GM23338 (cell line): Measurements from ENCODE around the gene ATP6V0E2. TPM values are rescaled to one million over a fixed set of nuclear protein-coding genes. Genes with fewer than 3 reads are reported as not detected.

Experiments
- ATAC-seq: fragments of 200-7000 bp; cut with Tn5 transposase; 3 replicates; pipeline ENCODE4 v1.9.1; 2020
- DNase-seq: peaks from one replicate; pipeline ENCODE4 v3.0.0-alpha.2; 2015; ENCODE audit warnings: low spot score
- H2AFZ ChIP-seq: fragments of 200-600 bp; sonication (generic); 2 replicates; pipeline ENCODE4 v1.8.0; 2016; ENCODE audit warnings: antibody characterized with exemption, mild to moderate bottlenecking, moderate library complexity
- H3F3A ChIP-seq: fragments of 200-600 bp; sonication (generic); replicated peaks from 2 replicates; pipeline ENCODE4 v1.8.0; 2017; ENCODE audit warnings: antibody characterized with exemption, mixed run types, low read depth
- H3K27ac ChIP-seq: fragments of 200-600 bp; sonication (generic); 2 replicates; pipeline ENCODE4 v1.6.1; 2016; ENCODE audit warnings: low read depth
- H3K27me3 ChIP-seq: fragments of 200-600 bp; sonication (generic); 2 replicates; pipeline ENCODE4 v1.8.0; 2016; ENCODE audit warnings: mild to moderate bottlenecking, mixed run types, moderate library complexity; ENCODE audit not compliant: insufficient read depth
- H3K36me3 ChIP-seq: fragments of 200-600 bp; sonication (generic); 2 replicates; pipeline ENCODE4 v1.8.0; 2016; ENCODE audit warnings: mild to moderate bottlenecking; ENCODE audit not compliant: insufficient read depth
- H3K4me1 ChIP-seq: fragments of 200-600 bp; sonication (generic); 2 replicates; pipeline ENCODE4 v1.8.0; 2016; ENCODE audit warnings: mild to moderate bottlenecking, moderate library complexity; ENCODE audit not compliant: insufficient read depth
- H3K4me2 ChIP-seq: fragments of 200-600 bp; sonication (generic); 2 replicates; pipeline ENCODE4 v1.7.1; 2017; ENCODE audit warnings: mixed run types
- H3K4me3 ChIP-seq: fragments of 200-600 bp; sonication (generic); 2 replicates; pipeline ENCODE4 v1.6.1; 2016; ENCODE audit warnings: mixed run types
- H3K79me2 ChIP-seq: fragments of 200-600 bp; sonication (generic); replicated peaks from 2 replicates; pipeline ENCODE4 v1.8.0; 2017; ENCODE audit warnings: mild to moderate bottlenecking; ENCODE audit not compliant: insufficient read depth
- H3K9me2 ChIP-seq: fragments of 200-600 bp; sonication (generic); 2 replicates; pipeline ENCODE4 v1.8.0; 2017; ENCODE audit not compliant: insufficient read depth
- H4K20me1 ChIP-seq: fragments of 200-600 bp; sonication (generic); replicated peaks from 2 replicates; pipeline ENCODE4 v1.8.0; 2017; ENCODE audit warnings: mild to moderate bottlenecking; ENCODE audit not compliant: insufficient read depth
- H3K27ac Mint-ChIP-seq: 2 replicates; pipeline ENCODE4 v1.8.0; 2020; ENCODE audit warnings: inconsistent platforms, mild to moderate bottlenecking, moderate library complexity, mixed read lengths
- H3K27me3 Mint-ChIP-seq: 3 replicates; pipeline ENCODE4 v1.8.0; 2022; ENCODE audit warnings: low read depth, mild to moderate bottlenecking, moderate library complexity, mixed read lengths, inconsistent platforms; ENCODE audit not compliant: insufficient read depth, poor library complexity
- H3K36me3 Mint-ChIP-seq: 3 replicates; pipeline ENCODE4 v1.8.0; 2021; ENCODE audit warnings: low read depth, mild to moderate bottlenecking, inconsistent platforms, moderate library complexity, mixed read lengths
- H3K4me1 Mint-ChIP-seq: 3 replicates; pipeline ENCODE4 v1.8.0; 2020; ENCODE audit warnings: mild to moderate bottlenecking, inconsistent platforms, mixed read lengths
- H3K4me3 Mint-ChIP-seq: 3 replicates; pipeline ENCODE4 v1.8.0; 2021; ENCODE audit warnings: moderate library complexity, mild to moderate bottlenecking, inconsistent platforms, mixed read lengths
- H3K9me3 Mint-ChIP-seq: 3 replicates; pipeline ENCODE4 v1.8.0; 2020; ENCODE audit warnings: moderate library complexity, mild to moderate bottlenecking, inconsistent platforms, mixed read lengths
- CREB1 ChIP-seq: fragments of 250-450 bp; sonication (Bioruptor Pico); IDR thresholded peaks from 2 replicates; pipeline ENCODE4 v1.5.0; 2020; ENCODE audit warnings: low read depth, mild to moderate bottlenecking, moderate library complexity
- EZH2 ChIP-seq: fragments of 200-600 bp; sonication (generic); IDR thresholded peaks from one replicate; pipeline ENCODE4 v1.8.0; 2017; ENCODE audit warnings: antibody characterized with exemption, mild to moderate bottlenecking, low read depth; ENCODE audit not compliant: unreplicated experiment
- EZH2phosphoT487 ChIP-seq: fragments of 200-600 bp; sonication (generic); IDR thresholded peaks from one replicate; pipeline ENCODE4 v1.8.1; 2018; ENCODE audit warnings: antibody characterized with exemption; ENCODE audit not compliant: unreplicated experiment
- JUNB ChIP-seq: IDR thresholded peaks from one replicate; pipeline ENCODE4 v1.6.1; 2016; ENCODE audit warnings: antibody characterized with exemption; ENCODE audit not compliant: unreplicated experiment
- NANOG ChIP-seq: IDR thresholded peaks from 2 replicates; pipeline ENCODE4 v1.6.1; 2016; ENCODE audit warnings: antibody characterized with exemption, borderline replicate concordance
- POLR2AphosphoS5 ChIP-seq: IDR thresholded peaks from 2 replicates; pipeline ENCODE4 v1.6.1; 2016; ENCODE audit warnings: antibody characterized with exemption, low read depth
- STAT1 ChIP-seq: IDR thresholded peaks from one replicate; pipeline ENCODE4 v1.6.1; 2016; ENCODE audit warnings: antibody characterized with exemption; ENCODE audit not compliant: unreplicated experiment
- ZNF114 ChIP-seq: fragments of 250-450 bp; sonication (Bioruptor Pico); IDR thresholded peaks from 2 replicates; pipeline ENCODE4 v1.5.0; 2020; ENCODE audit warnings: mild to moderate bottlenecking, moderate library complexity
- ZNF331 ChIP-seq: fragments of 250-450 bp; sonication (Bioruptor Pico); IDR thresholded peaks from 2 replicates; pipeline ENCODE4 v1.5.0; 2020; ENCODE audit warnings: low read depth, mild to moderate bottlenecking, moderate library complexity
- ZNF462 ChIP-seq: fragments of 250-450 bp; sonication (Bioruptor Pico); IDR thresholded peaks from 2 replicates; pipeline ENCODE4 v1.5.0; 2020; ENCODE audit warnings: mild to moderate bottlenecking, moderate library complexity
- polyA plus RNA-seq: library from polyadenylated mRNA; unstranded; fragments of >200 nt; fragmentation: Nextera tagmentation; extraction: Ambion mirVana; gene quantifications from 2 replicates; pipeline ENCODE4 v1.2.1, GENCODE V29; 2016
- total RNA-seq: library from RNA; depleted of rRNA; stranded (reverse); fragments of >200 nt; shearing (Covaris generic); gene quantifications from 2 replicates; pipeline ENCODE4 v1.2.3, GENCODE V29; 2014
- TF ChIP-seq, protein P1 (sequence below), 2 experiments: fragments of 200-600 bp in 1 of 2; sonication (generic) in 1 of 2; conservative IDR thresholded peaks; 2 replicates each; pipeline versions ENCODE4 v1.5.1 to v1.6.1; 2016 to 2017; ENCODE audit warnings: antibody characterized with exemption in 2 of 2, low read depth in 2 of 2, mild to moderate bottlenecking in 2 of 2, moderate library complexity in 1 of 2
- TF ChIP-seq, protein P2 (sequence below): IDR thresholded peaks from 2 replicates; pipeline ENCODE4 v1.6.1; 2016; ENCODE audit warnings: antibody characterized with exemption
- TF ChIP-seq, protein P3 (sequence below): IDR thresholded peaks from one replicate; pipeline ENCODE4 v1.6.1; 2018; ENCODE audit warnings: antibody characterized with exemption; ENCODE audit not compliant: unreplicated experiment

ATP6V0E2 gene
- total and polyA plus RNA-seq, 2 experiments from 2014 or later: 15.6 to 34.7 TPM

- TF ChIP-seq POLR2AphosphoS5 (no peak), NANOG (no peak)
- TF ChIP-seq, protein P1, sequence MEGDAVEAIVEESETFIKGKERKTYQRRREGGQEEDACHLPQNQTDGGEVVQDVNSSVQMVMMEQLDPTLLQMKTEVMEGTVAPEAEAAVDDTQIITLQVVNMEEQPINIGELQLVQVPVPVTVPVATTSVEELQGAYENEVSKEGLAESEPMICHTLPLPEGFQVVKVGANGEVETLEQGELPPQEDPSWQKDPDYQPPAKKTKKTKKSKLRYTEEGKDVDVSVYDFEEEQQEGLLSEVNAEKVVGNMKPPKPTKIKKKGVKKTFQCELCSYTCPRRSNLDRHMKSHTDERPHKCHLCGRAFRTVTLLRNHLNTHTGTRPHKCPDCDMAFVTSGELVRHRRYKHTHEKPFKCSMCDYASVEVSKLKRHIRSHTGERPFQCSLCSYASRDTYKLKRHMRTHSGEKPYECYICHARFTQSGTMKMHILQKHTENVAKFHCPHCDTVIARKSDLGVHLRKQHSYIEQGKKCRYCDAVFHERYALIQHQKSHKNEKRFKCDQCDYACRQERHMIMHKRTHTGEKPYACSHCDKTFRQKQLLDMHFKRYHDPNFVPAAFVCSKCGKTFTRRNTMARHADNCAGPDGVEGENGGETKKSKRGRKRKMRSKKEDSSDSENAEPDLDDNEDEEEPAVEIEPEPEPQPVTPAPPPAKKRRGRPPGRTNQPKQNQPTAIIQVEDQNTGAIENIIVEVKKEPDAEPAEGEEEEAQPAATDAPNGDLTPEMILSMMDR (conservative IDR thresholded peaks at IDR 0.05; ENCODE audit: low read depth in 2 of 2): no peak
- TF ChIP-seq, protein P2, sequence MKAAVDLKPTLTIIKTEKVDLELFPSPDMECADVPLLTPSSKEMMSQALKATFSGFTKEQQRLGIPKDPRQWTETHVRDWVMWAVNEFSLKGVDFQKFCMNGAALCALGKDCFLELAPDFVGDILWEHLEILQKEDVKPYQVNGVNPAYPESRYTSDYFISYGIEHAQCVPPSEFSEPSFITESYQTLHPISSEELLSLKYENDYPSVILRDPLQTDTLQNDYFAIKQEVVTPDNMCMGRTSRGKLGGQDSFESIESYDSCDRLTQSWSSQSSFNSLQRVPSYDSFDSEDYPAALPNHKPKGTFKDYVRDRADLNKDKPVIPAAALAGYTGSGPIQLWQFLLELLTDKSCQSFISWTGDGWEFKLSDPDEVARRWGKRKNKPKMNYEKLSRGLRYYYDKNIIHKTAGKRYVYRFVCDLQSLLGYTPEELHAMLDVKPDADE: no peak
These were observed 9.7 kb upstream of the ATP6V0E2 start (continued) for GRCh38 chr7:149864023-149864422.

- Histone ChIP-seq H2AFZ (no peak overlapping the region), H3K27me3 (no peaks in the 10 kb centered on the region), H3K36me3 (no peaks in the 10 kb centered on the region), H3K27ac (no peak overlapping the region), H3K4me2 (no peak overlapping the region), H3K9me2 (no peaks in the 10 kb centered on the region), H4K20me1 (no peaks in the 10 kb centered on the region), H3K4me3 (no peak overlapping the region), H3K79me2 (no peaks in the 10 kb centered on the region), H3K4me1 (no peaks in the 10 kb centered on the region), H3F3A (no peaks in the 10 kb centered on the region)
- no peaks in the 10 kb centered on the region for H3K9me3 Mint-ChIP-seq
- ATAC-seq: no peak
- TF ChIP-seq EZH2phosphoT487: no peak
- TF ChIP-seq STAT1: no peak
- no peak for TF ChIP-seq NANOG
- no peak for TF ChIP-seq CREB1
- no peak for TF ChIP-seq ZNF462 (CRISPR knock-in tag)
- no peak for TF ChIP-seq POLR2AphosphoS5
- no peak for TF ChIP-seq ZNF331 (CRISPR knock-in tag)
- no peak for TF ChIP-seq EZH2
- TF ChIP-seq JUNB: no peak
- no peak for TF ChIP-seq ZNF114
- TF ChIP-seq, protein P3, sequence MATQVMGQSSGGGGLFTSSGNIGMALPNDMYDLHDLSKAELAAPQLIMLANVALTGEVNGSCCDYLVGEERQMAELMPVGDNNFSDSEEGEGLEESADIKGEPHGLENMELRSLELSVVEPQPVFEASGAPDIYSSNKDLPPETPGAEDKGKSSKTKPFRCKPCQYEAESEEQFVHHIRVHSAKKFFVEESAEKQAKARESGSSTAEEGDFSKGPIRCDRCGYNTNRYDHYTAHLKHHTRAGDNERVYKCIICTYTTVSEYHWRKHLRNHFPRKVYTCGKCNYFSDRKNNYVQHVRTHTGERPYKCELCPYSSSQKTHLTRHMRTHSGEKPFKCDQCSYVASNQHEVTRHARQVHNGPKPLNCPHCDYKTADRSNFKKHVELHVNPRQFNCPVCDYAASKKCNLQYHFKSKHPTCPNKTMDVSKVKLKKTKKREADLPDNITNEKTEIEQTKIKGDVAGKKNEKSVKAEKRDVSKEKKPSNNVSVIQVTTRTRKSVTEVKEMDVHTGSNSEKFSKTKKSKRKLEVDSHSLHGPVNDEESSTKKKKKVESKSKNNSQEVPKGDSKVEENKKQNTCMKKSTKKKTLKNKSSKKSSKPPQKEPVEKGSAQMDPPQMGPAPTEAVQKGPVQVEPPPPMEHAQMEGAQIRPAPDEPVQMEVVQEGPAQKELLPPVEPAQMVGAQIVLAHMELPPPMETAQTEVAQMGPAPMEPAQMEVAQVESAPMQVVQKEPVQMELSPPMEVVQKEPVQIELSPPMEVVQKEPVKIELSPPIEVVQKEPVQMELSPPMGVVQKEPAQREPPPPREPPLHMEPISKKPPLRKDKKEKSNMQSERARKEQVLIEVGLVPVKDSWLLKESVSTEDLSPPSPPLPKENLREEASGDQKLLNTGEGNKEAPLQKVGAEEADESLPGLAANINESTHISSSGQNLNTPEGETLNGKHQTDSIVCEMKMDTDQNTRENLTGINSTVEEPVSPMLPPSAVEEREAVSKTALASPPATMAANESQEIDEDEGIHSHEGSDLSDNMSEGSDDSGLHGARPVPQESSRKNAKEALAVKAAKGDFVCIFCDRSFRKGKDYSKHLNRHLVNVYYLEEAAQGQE: no peak
- H3K27me3 Mint-ChIP-seq: peaks cover 12% of the 10 kb centered on the region
- no peak overlapping the region for H3K4me3 Mint-ChIP-seq
- no peaks in the 10 kb centered on the region; the same call in 2 of the 3 replicates for H3K36me3 Mint-ChIP-seq
- no peaks in the 10 kb centered on the region for H3K4me1 Mint-ChIP-seq
- no peak overlapping the region for H3K27ac Mint-ChIP-seq
- no peak for DNase-seq
These were observed 9.0 kb upstream of the ATP6V0E2 start for GRCh38 chr7:149864751-149865150.
